ENCODE measurements around the gene FAM221A.

DNA sequence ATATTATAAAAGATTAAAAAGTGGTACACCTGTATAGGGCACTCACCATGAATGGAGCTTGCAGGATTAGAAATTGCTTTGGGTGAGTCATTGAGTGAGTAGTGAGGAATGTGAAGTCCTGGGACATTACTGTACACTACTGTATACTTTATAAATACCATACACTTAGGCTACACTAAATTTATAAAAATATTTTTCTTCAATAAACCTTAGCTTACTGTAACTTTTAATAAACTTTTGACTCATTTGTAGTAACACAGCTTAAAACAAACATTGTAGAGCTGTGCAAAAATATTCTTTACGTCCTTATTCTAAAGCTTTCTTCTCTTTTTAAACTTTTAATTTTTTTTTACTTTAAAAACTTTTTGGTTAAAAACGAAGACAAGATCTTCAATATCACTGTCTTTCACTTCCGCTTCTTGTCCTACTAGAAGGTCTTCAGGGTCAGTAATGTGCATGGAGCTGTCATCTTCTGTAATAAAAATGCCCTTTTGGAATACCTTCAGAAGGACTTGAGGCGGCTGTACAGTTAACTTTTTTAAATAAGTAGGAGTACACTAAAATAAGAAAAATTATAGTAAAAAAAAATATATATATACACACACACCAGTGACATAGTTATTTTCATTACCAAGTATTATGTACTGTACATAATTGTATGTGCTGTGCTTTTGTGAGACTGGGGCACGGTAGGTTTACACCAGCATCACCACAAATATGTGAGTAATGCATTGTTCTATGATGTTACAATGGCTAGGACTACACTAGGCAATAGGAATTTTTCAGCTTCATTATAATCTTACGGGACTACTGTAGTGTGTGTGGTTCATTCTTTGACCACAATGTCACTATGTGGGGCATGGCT lies 33.5 kb downstream of the FAM221A start:
- TF ChIP-seq POLR2A (IDR thresholded peaks at IDR 0.05) = no peak
- TF ChIP-seq, protein P1, sequence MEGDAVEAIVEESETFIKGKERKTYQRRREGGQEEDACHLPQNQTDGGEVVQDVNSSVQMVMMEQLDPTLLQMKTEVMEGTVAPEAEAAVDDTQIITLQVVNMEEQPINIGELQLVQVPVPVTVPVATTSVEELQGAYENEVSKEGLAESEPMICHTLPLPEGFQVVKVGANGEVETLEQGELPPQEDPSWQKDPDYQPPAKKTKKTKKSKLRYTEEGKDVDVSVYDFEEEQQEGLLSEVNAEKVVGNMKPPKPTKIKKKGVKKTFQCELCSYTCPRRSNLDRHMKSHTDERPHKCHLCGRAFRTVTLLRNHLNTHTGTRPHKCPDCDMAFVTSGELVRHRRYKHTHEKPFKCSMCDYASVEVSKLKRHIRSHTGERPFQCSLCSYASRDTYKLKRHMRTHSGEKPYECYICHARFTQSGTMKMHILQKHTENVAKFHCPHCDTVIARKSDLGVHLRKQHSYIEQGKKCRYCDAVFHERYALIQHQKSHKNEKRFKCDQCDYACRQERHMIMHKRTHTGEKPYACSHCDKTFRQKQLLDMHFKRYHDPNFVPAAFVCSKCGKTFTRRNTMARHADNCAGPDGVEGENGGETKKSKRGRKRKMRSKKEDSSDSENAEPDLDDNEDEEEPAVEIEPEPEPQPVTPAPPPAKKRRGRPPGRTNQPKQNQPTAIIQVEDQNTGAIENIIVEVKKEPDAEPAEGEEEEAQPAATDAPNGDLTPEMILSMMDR (IDR thresholded peaks at IDR 0.05 in 4 of 5, conservative IDR thresholded peaks at IDR 0.05 in 1 of 5) = no peak

Data from gastrocnemius medialis (tissue), 4 donors.